GM12891 (cell line): ENCODE data around the gene RXFP1.
A peak's percentile ranks its signal among the peaks of the same experiment; 100 is the strongest.

ENCODE experiments used
- DNase-seq: peaks from one replicate; pipeline ENCODE4 v3.0.0; 2011; ENCODE audit warnings: low spot score; ENCODE audit not compliant: insufficient read length
- FAIRE-seq: peaks from 2 replicates; lab custom pipeline; 2011; peaks lifted over from hg19 to GRCh38; lab: Jason Lieb, UNC
- PAX5 ChIP-seq: IDR thresholded peaks from 2 replicates; pipeline ENCODE4 v1.6.1; 2011; ENCODE audit warnings: low read length, moderate library complexity, mild to moderate bottlenecking; ENCODE audit not compliant: insufficient read depth, severe bottlenecking
- POLR2A ChIP-seq: IDR thresholded peaks from 2 replicates; pipeline ENCODE4 v1.6.1; 2011; ENCODE audit warnings: low read depth, low read length, control low read depth
- POLR2AphosphoS5 ChIP-seq: IDR thresholded peaks from 2 replicates; pipeline ENCODE4 v1.6.1; 2011; ENCODE audit warnings: low read depth, low read length, control low read depth
- POU2F2 ChIP-seq: IDR thresholded peaks from 2 replicates; pipeline ENCODE4 v1.6.1; 2011; ENCODE audit warnings: low read depth, mild to moderate bottlenecking, control low read depth, low read length, moderate library complexity
- SPI1 ChIP-seq: IDR thresholded peaks from 2 replicates; pipeline ENCODE4 v1.6.1; 2011; ENCODE audit warnings: low read depth, low read length, control low read depth
- TAF1 ChIP-seq: IDR thresholded peaks from 2 replicates; pipeline ENCODE4 v1.6.1; 2011; ENCODE audit warnings: low read depth, low read length, control low read depth

Gene RXFP1

GRCh38 chr4:158527516-158527915 is 5.8 kb downstream of the RXFP1 start:
- no peak for TF ChIP-seq TAF1
- FAIRE-seq (no peak), DNase-seq (no peak)

GRCh38 chr4:158529505-158529904 is 7.8 kb downstream of the RXFP1 start:
- TF ChIP-seq SPI1 = 0 out of 2 replicates have a peak, but pooled peaks have one; percentile 16
- TF ChIP-seq POU2F2 = no peak
- FAIRE-seq = no peak

GRCh38 chr4:158530381-158530780 is 8.7 kb downstream of the RXFP1 start:
- DNase-seq (no peak), FAIRE-seq (no peak)
- no peak for TF ChIP-seq PAX5
- TF ChIP-seq SPI1 = peak; percentile 37

More at GRCh38 chr4:158529505-158529904, 7.8 kb downstream of the RXFP1 start:
- no peak for DNase-seq

GRCh38 chr4:158530898-158531297 is 9.2 kb downstream of the RXFP1 start:
- DNase-seq (no peak), FAIRE-seq (no peak)
- TF ChIP-seq POLR2A = no peak
- TF ChIP-seq POU2F2 = no peak
- TF ChIP-seq TAF1 = no peak
- TF ChIP-seq PAX5 = no peak
- no peak for TF ChIP-seq POLR2AphosphoS5
- TF ChIP-seq SPI1 = no peak

- DNase-seq (no peak), FAIRE-seq (no peak)
- TF ChIP-seq TAF1 = no peak
- no peak for TF ChIP-seq POLR2AphosphoS5
- no peak for TF ChIP-seq SPI1
- TF ChIP-seq POU2F2 = no peak
Observed at GRCh38 chr4:158532556-158533231, 11.0 kb downstream of the RXFP1 start.

- no peak for FAIRE-seq
- no peak for DNase-seq
- TF ChIP-seq PAX5 = no peak
- TF ChIP-seq POU2F2 = no peak
- no peak for TF ChIP-seq POLR2AphosphoS5
- no peak for TF ChIP-seq SPI1
- TF ChIP-seq POLR2A = no peak
- no peak for TF ChIP-seq TAF1
Observed at GRCh38 chr4:158534727-158535126, 13.0 kb downstream of the RXFP1 start.

GRCh38 chr4:158535130-158535614 is 13.5 kb downstream of the RXFP1 start:
- TF ChIP-seq POLR2AphosphoS5 (no peak), PAX5 (no peak), SPI1 (no peak), POLR2A (no peak), TAF1 (no peak), POU2F2 (no peak)
- DNase-seq (no peak), FAIRE-seq (peak; percentile 48)

GRCh38 chr4:158536833-158537232 is 15.2 kb downstream of the RXFP1 start:
- TF ChIP-seq POLR2AphosphoS5 = no peak
- TF ChIP-seq POU2F2 = no peak
- TF ChIP-seq POLR2A = no peak
- no peak for TF ChIP-seq SPI1
- no peak for TF ChIP-seq TAF1
- TF ChIP-seq PAX5 = no peak
- no peak for FAIRE-seq
- DNase-seq = no peak

GRCh38 chr4:158538176-158538575 is 16.5 kb downstream of the RXFP1 start:
- DNase-seq = no peak

GRCh38 chr4:158538911-158539310 is 17.2 kb downstream of the RXFP1 start:
- DNase-seq = no peak
- FAIRE-seq = no peak
- TF ChIP-seq POU2F2 (no peak), SPI1 (no peak), TAF1 (no peak), POLR2AphosphoS5 (no peak), POLR2A (no peak), PAX5 (no peak)

More at GRCh38 chr4:158538176-158538575, 16.5 kb downstream of the RXFP1 start:
- no peak for FAIRE-seq
- TF ChIP-seq SPI1 = no peak
- TF ChIP-seq POU2F2 = no peak
- TF ChIP-seq POLR2A = no peak
- TF ChIP-seq POLR2AphosphoS5 = no peak
- no peak for TF ChIP-seq TAF1
- no peak for TF ChIP-seq PAX5
